ENCODE results near the gene USP48.
"Not testable (repeated sequence)": the region's sequence is repeated elsewhere in the genome, so short reads cannot be mapped to it uniquely, and the experiment has no call there.

The USP48 gene

DNA sequence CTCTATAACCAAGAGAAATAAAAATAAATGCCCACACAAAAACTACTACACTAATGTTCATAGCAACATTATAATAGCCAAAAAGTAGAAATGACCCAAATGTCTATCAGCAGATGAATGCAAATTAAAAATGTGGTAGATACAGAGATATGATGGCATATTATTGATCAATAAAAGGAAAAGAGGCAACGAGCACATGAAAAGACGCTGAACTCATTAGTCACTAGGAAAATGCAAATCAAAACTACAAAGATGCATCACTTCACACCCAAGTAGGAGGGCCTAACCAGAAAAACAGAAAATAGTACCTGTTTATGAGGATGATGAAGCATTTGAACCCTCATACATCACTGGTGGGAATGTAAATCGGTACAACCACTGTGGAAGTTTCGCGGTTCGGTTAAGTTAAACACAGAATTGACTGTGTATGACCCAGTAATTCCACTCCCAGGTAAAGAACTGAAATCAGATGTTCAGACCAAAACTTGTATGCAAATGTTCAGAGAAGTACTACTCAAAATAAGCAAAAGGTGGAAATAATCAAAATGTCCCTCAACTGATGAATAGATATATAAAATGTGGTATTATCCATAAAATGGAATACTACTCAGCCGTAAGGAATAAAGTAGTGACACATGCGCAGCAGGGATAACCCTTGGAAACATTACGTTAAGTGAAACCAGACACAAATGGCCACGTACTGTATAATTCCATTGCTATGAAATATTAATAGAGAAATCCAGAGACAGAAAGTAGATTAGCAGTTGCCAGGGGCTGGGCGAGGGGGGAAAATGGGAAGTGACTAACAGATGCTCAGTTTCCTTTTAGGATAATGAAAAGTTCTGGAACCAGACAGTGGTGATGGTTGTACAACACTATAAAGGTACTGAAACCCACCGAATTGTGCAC lies 3.1 kb downstream of the USP48 start:
- TF ChIP-seq, protein P1, sequence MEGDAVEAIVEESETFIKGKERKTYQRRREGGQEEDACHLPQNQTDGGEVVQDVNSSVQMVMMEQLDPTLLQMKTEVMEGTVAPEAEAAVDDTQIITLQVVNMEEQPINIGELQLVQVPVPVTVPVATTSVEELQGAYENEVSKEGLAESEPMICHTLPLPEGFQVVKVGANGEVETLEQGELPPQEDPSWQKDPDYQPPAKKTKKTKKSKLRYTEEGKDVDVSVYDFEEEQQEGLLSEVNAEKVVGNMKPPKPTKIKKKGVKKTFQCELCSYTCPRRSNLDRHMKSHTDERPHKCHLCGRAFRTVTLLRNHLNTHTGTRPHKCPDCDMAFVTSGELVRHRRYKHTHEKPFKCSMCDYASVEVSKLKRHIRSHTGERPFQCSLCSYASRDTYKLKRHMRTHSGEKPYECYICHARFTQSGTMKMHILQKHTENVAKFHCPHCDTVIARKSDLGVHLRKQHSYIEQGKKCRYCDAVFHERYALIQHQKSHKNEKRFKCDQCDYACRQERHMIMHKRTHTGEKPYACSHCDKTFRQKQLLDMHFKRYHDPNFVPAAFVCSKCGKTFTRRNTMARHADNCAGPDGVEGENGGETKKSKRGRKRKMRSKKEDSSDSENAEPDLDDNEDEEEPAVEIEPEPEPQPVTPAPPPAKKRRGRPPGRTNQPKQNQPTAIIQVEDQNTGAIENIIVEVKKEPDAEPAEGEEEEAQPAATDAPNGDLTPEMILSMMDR (IDR thresholded peaks at IDR 0.05; ENCODE audit: unreplicated experiment in 3 of 3) = no peak
- H3K4me1 Mint-ChIP-seq = peaks cover 16% of the 10 kb centered on the region
- H3K36me3 Mint-ChIP-seq (ENCODE audit: low read depth) = peaks cover 21% of the 10 kb centered on the region
- peak overlapping the region; percentile 70 to 72 (median 72) for H3K27ac Mint-ChIP-seq
- no peaks in the 10 kb centered on the region for H3K27me3 Mint-ChIP-seq (ENCODE audit: low read depth)
- peak overlapping the region; percentile 74 to 86 (median 82) for H3K4me3 Mint-ChIP-seq
- H3K9me3 Mint-ChIP-seq = peaks cover 8% of the 10 kb centered on the region

DNA sequence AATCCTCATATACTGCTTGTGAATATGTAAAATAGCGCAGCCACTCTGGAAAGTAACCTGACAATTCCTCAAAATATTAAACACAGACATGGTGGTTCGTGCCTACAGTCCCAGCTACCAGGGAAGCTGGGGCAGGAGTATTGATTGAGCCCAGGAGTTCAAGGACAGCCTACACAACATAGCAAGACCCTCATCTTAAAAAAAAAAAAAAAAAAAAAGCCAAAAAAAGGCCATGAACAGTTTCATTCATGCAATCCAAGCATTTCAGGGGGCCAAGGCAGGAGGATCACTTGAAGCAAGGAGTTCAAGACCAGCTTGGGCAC lies 4.6 kb downstream of the USP48 start:
- peaks cover 21% of the 10 kb centered on the region for H3K36me3 Mint-ChIP-seq (ENCODE audit: low read depth)
- no peaks in the 10 kb centered on the region for H3K27me3 Mint-ChIP-seq (ENCODE audit: low read depth)
- H3K27ac Mint-ChIP-seq = peak overlapping the region in 1 of 3 experiments; percentile 39
- H3K4me3 Mint-ChIP-seq = peak overlapping the region; percentile 21 to 65 (median 63)
- H3K4me1 Mint-ChIP-seq = peaks cover 12% of the 10 kb centered on the region
- peaks cover 8% of the 10 kb centered on the region for H3K9me3 Mint-ChIP-seq
- TF ChIP-seq, protein P1 (IDR thresholded peaks at IDR 0.05; ENCODE audit: unreplicated experiment in 3 of 3) = no peak

DNA sequence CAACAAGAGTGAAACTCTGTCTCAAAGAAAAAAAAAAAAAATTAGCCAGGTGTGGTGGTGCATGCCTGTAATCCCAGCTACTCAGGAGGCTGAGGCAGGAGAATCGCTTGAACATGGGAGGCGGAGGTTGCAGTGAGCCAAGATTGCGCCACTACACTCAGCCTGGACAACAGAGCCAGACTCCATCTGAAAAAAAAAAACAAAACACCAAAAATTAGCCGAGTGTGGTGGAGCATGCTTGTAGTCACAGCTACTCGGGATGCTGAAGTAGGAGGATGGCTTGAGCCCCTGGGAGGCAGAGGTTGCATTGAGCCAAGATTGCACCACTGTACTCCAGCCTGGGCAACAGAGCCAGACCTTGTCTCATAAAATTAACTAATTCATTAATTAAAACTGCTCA lies 6.0 kb downstream of the USP48 start:
- not testable (repeated sequence) for H3K4me3 Mint-ChIP-seq; H3K27ac Mint-ChIP-seq; H3K9me3 Mint-ChIP-seq; H3K27me3 Mint-ChIP-seq (ENCODE audit: low read depth)
- peaks cover 12% of the 10 kb centered on the region for H3K4me1 Mint-ChIP-seq
- H3K36me3 Mint-ChIP-seq (ENCODE audit: low read depth) = peaks cover 21% of the 10 kb centered on the region

DNA sequence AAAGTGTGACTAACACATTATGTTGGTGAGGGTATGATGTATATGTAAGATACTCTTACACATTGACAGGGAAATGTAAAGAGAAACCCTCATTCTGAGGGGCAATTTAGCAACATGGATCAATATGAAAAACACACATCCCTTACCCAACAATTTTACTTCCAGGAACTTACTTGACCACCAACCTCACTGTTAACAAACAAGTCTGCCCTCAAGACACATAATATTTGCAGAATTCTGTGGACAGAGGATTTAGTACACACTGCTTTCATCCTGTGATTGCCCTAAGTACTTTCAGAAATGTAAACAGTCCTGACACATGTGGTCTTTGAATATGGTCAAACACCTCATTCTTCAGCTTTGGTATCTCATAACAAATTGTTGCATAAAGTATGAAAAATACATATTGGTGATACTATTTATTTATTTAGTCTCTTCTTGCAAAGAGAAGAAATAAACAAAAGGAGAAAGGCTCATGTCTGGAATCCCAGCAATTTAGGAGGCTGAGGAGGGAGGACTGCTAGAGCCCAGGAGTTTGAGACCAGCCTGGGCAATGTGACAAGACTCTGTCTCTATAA lies 6.9 kb downstream of the USP48 start:
- no peak overlapping the region for H3K27ac Mint-ChIP-seq
- H3K4me3 Mint-ChIP-seq = no peak overlapping the region
- H3K27me3 Mint-ChIP-seq (ENCODE audit: low read depth) = no peaks in the 10 kb centered on the region
- peaks cover 8% of the 10 kb centered on the region for H3K9me3 Mint-ChIP-seq
- H3K36me3 Mint-ChIP-seq (ENCODE audit: low read depth) = peaks cover 21% of the 10 kb centered on the region
- TF ChIP-seq, protein P1 (IDR thresholded peaks at IDR 0.05; ENCODE audit: unreplicated experiment in 3 of 3) = no peak
- peaks cover 12% of the 10 kb centered on the region for H3K4me1 Mint-ChIP-seq

DNA sequence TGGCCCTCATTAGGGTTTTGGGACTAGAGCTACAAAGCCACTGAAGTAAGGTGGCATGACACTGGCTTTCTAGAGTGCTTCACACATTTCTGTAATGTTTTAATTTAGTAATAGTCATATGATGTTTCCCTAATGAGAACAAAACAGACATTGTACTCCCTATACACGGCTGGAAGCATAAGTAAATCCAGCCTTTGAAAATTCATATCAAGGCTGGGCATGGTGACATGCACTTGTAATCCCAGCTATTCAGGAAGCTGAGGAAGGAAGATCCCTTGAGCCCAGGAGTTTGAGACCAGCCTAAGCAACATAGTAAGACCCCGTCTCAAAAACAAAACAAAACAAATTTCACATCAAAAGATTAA lies 7.4 kb downstream of the USP48 start:
- peaks cover 12% of the 10 kb centered on the region for H3K4me1 Mint-ChIP-seq
- peaks cover 21% of the 10 kb centered on the region for H3K36me3 Mint-ChIP-seq (ENCODE audit: low read depth)
- H3K27ac Mint-ChIP-seq = no peak overlapping the region
- H3K9me3 Mint-ChIP-seq = peaks cover 8% of the 10 kb centered on the region
- TF ChIP-seq, protein P1 (IDR thresholded peaks at IDR 0.05; ENCODE audit: unreplicated experiment in 3 of 3) = no peak
- H3K4me3 Mint-ChIP-seq = no peak overlapping the region
- H3K27me3 Mint-ChIP-seq (ENCODE audit: low read depth) = no peaks in the 10 kb centered on the region

DNA sequence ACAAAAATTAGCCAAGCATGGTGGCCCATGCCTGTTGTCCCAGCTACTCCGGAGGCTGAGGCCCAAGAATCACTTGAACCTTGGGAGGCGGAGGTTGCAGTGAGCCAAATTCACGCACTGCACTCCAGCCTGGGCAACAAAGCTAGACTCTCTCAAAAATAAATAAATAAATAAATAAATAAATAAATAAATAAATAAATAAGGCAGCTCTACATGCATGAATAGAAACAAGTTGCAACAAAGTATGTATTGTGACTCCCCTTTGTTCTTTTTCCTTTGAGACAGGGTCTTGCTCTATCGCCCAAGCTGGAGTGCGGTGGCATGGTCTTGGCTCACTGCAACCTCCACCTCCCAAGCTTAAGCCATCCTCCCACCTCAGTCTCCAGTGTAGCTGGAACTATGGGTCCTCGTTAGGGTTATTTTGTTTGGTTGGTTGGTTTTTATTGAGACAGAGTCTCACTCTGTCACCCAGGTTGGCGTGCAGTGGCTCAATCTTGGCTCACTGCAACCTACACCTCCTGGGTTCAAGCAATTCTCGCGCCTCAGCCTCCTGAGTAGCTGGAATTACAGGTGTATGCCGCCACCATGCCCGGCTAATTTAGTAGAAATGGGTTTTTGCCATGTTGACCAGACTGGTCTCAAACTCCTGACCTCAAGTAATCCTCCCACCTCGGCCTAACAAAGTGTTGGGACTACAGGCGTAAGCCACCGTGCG lies 8.0 kb downstream of the USP48 start:
- Mint-ChIP-seq H3K4me1 (peaks cover 6% of the 10 kb centered on the region), H3K27ac (no peak overlapping the region), H3K27me3 (ENCODE audit: low read depth) (no peaks in the 10 kb centered on the region), H3K36me3 (ENCODE audit: low read depth) (peaks cover 23% of the 10 kb centered on the region), H3K9me3 (peaks cover 8% of the 10 kb centered on the region), H3K4me3 (no peak overlapping the region)
- TF ChIP-seq, protein P1 (IDR thresholded peaks at IDR 0.05; ENCODE audit: unreplicated experiment in 3 of 3) = no peak
